H1 (cell line): ENCODE data around the gene SCAMP4. TPM values are rescaled to one million over a fixed set of nuclear protein-coding genes. Genes with fewer than 3 reads are reported as not detected.
A peak's percentile ranks its signal among the peaks of the same experiment; 100 is the strongest.

ENCODE experiments used
- CTCF ChIA-PET: fragments of 300-600 bp; sonication (Branson Sonifier 250); formaldehyde crosslinking; loops from one replicate; lab custom pipeline; 2021; ENCODE audit not compliant: partially characterized antibody; lab: Charles Lee
- POLR2A ChIA-PET: fragments of 300-600 bp; sonication (Branson Sonifier 250); formaldehyde crosslinking; loops from one replicate; lab custom pipeline; 2021; ENCODE audit warnings: inconsistent platforms; ENCODE audit not compliant: partially characterized antibody; lab: Charles Lee
- DNase-seq, 2 experiments: peaks; one replicate each; pipeline versions ENCODE4 v3.0.0 to v3.0.0-alpha.2; 2010 to 2022; ENCODE audit warnings: low spot score in 2 of 2, low read depth in 1 of 2, mixed read lengths in 1 of 2
- FAIRE-seq: peaks from 2 replicates; lab custom pipeline; 2011; peaks lifted over from hg19 to GRCh38; lab: Jason Lieb, UNC
- H2AFZ ChIP-seq: 2 replicates; pipeline ENCODE4 v1.8.1; 2012; ENCODE audit warnings: low read length, inconsistent platforms
- H2AK5ac ChIP-seq: 2 replicates; pipeline ENCODE4 v1.6.1; 2013; ENCODE audit warnings: low read depth, low read length
- H2BK120ac ChIP-seq: replicated peaks from 2 replicates; pipeline ENCODE3; 2013; ENCODE audit warnings: low read depth, low read length, inconsistent platforms
- H2BK12ac ChIP-seq: 2 replicates; pipeline ENCODE4 v1.6.1; 2013; ENCODE audit warnings: low read depth, low read length
- H2BK15ac ChIP-seq: 2 replicates; pipeline ENCODE4 v1.6.1; 2013; ENCODE audit warnings: low read length
- H2BK20ac ChIP-seq: 2 replicates; pipeline ENCODE4 v1.6.1; 2013; ENCODE audit warnings: low read length
- H2BK5ac ChIP-seq: 2 replicates; pipeline ENCODE4 v1.6.1; 2013; ENCODE audit warnings: low read depth, low read length
- H3K14ac ChIP-seq: 2 replicates; pipeline ENCODE4 v1.6.1; 2013; ENCODE audit warnings: inconsistent platforms; ENCODE audit not compliant: insufficient read length
- H3K18ac ChIP-seq: 2 replicates; pipeline ENCODE4 v1.6.1; 2013; ENCODE audit warnings: low read length; ENCODE audit errors: extremely low read depth
- H3K23ac ChIP-seq: 2 replicates; pipeline ENCODE4 v1.6.1; 2013; ENCODE audit warnings: inconsistent platforms; ENCODE audit not compliant: insufficient read length
- H3K23me2 ChIP-seq: 2 replicates; pipeline ENCODE4 v1.6.1; 2013; ENCODE audit warnings: low read depth, low read length
- H3K27ac ChIP-seq: 2 replicates; pipeline ENCODE4 v1.6.1; 2011; ENCODE audit warnings: low read depth, low read length, inconsistent platforms
- H3K27me3 ChIP-seq, 4 experiments: replicated peaks in 1 of 4; 1 replicate in 1 of 4; 2 replicates in 3 of 4; pipeline versions ENCODE4 v1.6.1 to v1.8.1; 2011 to 2013; ENCODE audit warnings: low read length in 3 of 4, mild to moderate bottlenecking in 3 of 4, inconsistent platforms in 2 of 4, mixed read lengths in 2 of 4, moderate library complexity in 1 of 4; ENCODE audit not compliant: control insufficient read depth in 3 of 4, insufficient read depth in 3 of 4; ENCODE audit errors: extremely low read depth in 1 of 4
- H3K36me3 ChIP-seq, 4 experiments: 2 replicates each; pipeline versions ENCODE4 v1.6.1 to v1.8.1; 2011 to 2013; ENCODE audit warnings: mild to moderate bottlenecking in 4 of 4, low read length in 3 of 4, moderate library complexity in 2 of 4, control low read depth in 1 of 4, inconsistent platforms in 1 of 4; ENCODE audit not compliant: insufficient read depth in 4 of 4, control insufficient read depth in 2 of 4
- H3K4ac ChIP-seq: replicated peaks from 2 replicates; pipeline ENCODE3; 2013; ENCODE audit warnings: low read length, low read depth, mixed read lengths, inconsistent platforms; ENCODE audit not compliant: insufficient read length
- H3K4me1 ChIP-seq, 4 experiments: replicated peaks in 1 of 4; 1 replicate in 1 of 4; 2 replicates in 3 of 4; pipeline versions ENCODE4 v1.6.1 to v1.8.1; 2011 to 2013; ENCODE audit warnings: low read length in 3 of 4, inconsistent platforms in 2 of 4, mixed read lengths in 1 of 4; ENCODE audit not compliant: insufficient read depth in 4 of 4, control insufficient read depth in 3 of 4
- H3K4me2 ChIP-seq, 2 experiments: 2 replicates each; pipeline versions ENCODE4 v1.6.1 to v1.8.1; 2011 to 2013; ENCODE audit warnings: low read depth in 2 of 2, low read length in 2 of 2, control low read depth in 1 of 2, inconsistent platforms in 1 of 2, mild to moderate bottlenecking in 1 of 2; ENCODE audit not compliant: insufficient read depth in 1 of 2
- H3K4me3 ChIP-seq, 4 experiments: fragments of 200-600, 300-600 bp in 1 of 4; sonication (generic), shearing (Covaris generic), sonication (Bioruptor Twin) in 1 of 4; 2 replicates each; pipeline versions ENCODE4 v1.5.1 to v1.8.1; 2011 to 2016; ENCODE audit warnings: low read length in 4 of 4, low read depth in 3 of 4, control low read depth in 2 of 4, inconsistent platforms in 2 of 4, mild to moderate bottlenecking in 2 of 4, mixed read lengths in 1 of 4, moderate library complexity in 1 of 4; ENCODE audit not compliant: insufficient read depth in 2 of 4; ENCODE audit errors: extremely low read depth in 1 of 4
- H3K56ac ChIP-seq: replicated peaks from 2 replicates; pipeline ENCODE3; 2013; ENCODE audit warnings: low read depth, mild to moderate bottlenecking, mixed read lengths, low read length, inconsistent platforms; ENCODE audit not compliant: insufficient read length
- H3K79me1 ChIP-seq: 2 replicates; pipeline ENCODE4 v1.6.1; 2013; ENCODE audit warnings: low read depth, low read length, control low read depth
- H3K79me2 ChIP-seq, 2 experiments: 2 replicates each; pipeline versions ENCODE4 v1.6.1 to v1.8.1; 2012 to 2013; ENCODE audit warnings: low read length in 2 of 2, mild to moderate bottlenecking in 2 of 2, inconsistent platforms in 1 of 2; ENCODE audit not compliant: insufficient read depth in 2 of 2, control insufficient read depth in 1 of 2
- H3K9ac ChIP-seq, 4 experiments: replicated peaks in 1 of 4; 1 replicate in 1 of 4; 2 replicates in 3 of 4; pipeline versions ENCODE4 v1.6.1 to v1.8.1; 2011 to 2013; ENCODE audit warnings: low read depth in 3 of 4, low read length in 3 of 4, control low read depth in 2 of 4, mild to moderate bottlenecking in 2 of 4, moderate library complexity in 2 of 4, inconsistent platforms in 1 of 4; ENCODE audit errors: extremely low read depth in 1 of 4
- H3K9me3 ChIP-seq, 2 experiments: 2 replicates each; pipeline versions ENCODE4 v1.6.1 to v1.8.1; 2012 to 2013; ENCODE audit warnings: mild to moderate bottlenecking in 2 of 2, moderate library complexity in 2 of 2, control low read depth in 1 of 2, inconsistent platforms in 1 of 2, low read depth in 1 of 2, low read length in 1 of 2, mixed read lengths in 1 of 2; ENCODE audit not compliant: insufficient read depth in 2 of 2
- H4K20me1 ChIP-seq, 2 experiments: replicated peaks in 1 of 2; 2 replicates each; pipeline versions ENCODE3 to v1.8.1; 2011 to 2013; ENCODE audit warnings: inconsistent platforms in 2 of 2, low read length in 2 of 2, mild to moderate bottlenecking in 1 of 2; ENCODE audit not compliant: insufficient read depth in 2 of 2, control insufficient read depth in 1 of 2
- H4K5ac ChIP-seq: 2 replicates; pipeline ENCODE4 v1.6.1; 2013; ENCODE audit warnings: low read length, low read depth, mixed read lengths, inconsistent platforms; ENCODE audit not compliant: insufficient read length
- H4K8ac ChIP-seq: 2 replicates; pipeline ENCODE4 v1.8.0; 2013; ENCODE audit warnings: mild to moderate bottlenecking, moderate library complexity, low read length, inconsistent platforms; ENCODE audit not compliant: insufficient read depth; ENCODE audit errors: extremely low read depth
- H4K91ac ChIP-seq: replicated peaks from 2 replicates; pipeline ENCODE3; 2013; ENCODE audit warnings: low read length, mixed read lengths, inconsistent platforms; ENCODE audit not compliant: insufficient read length
- KDM1A ChIP-seq: fragments of 200-600, 300-600 bp; sonication (generic); IDR thresholded peaks from 2 replicates; pipeline ENCODE4 v1.7.1; 2016; ENCODE audit warnings: mild to moderate bottlenecking, low read length, borderline replicate concordance
- SRF ChIP-seq: IDR thresholded peaks from 2 replicates; pipeline ENCODE4 v1.6.1; 2011; ENCODE audit warnings: mild to moderate bottlenecking, low read depth, low read length, moderate library complexity
- WGBS, 2 experiments: shearing (Covaris generic) in 1 of 2; methylation state at CpG; one replicate each; pipeline versions ENCODE4 v1.1.6 to v1.1.7; 2013 to 2015; ENCODE audit warnings: low lambda C conversion rate in 2 of 2, mixed read lengths in 2 of 2, inconsistent platforms in 1 of 2, low coverage in 1 of 2, missing lambda C conversion rate in 1 of 2; ENCODE audit not compliant: insufficient replicate concordance in 2 of 2, insufficient coverage in 1 of 2, insufficient read length in 1 of 2; ENCODE audit errors: extremely low coverage in 1 of 2, missing lambda C conversion rate in 1 of 2; 5-methylcytosine and 5-hydroxymethylcytosine counted together
- polyA plus RNA-seq, 7 experiments: library from polyadenylated mRNA; depleted of rRNA in 3 of 7; stranded (reverse) in 5 of 7; unstranded in 2 of 7; fragments of >200 nt in 5 of 7; fragments of 200-250 nt in 2 of 7; gene quantifications; 1 replicate in 5 of 7; 2 replicates in 1 of 7; 4 replicates in 1 of 7; pipeline versions ENCODE4 v1.2.1 to v1.2.3, GENCODE V29; 2011 to 2013; ENCODE audit warnings: missing spikeins in 2 of 7, mixed read lengths in 2 of 7
- total RNA-seq: library from RNA; stranded (reverse); fragmentation: NEBNext Ultra II Directional; extraction: Animal tissue kit (Norgen Biotek cat#: 25700); gene quantifications from 2 replicates; pipeline ENCODE4 v1.2.1, GENCODE V29; 2021
- TF ChIP-seq, protein P1 (sequence below): IDR thresholded peaks from 2 replicates; pipeline ENCODE4 v1.6.1; 2011; ENCODE audit warnings: low read length, improper control_type of control experiment

The SCAMP4 gene
- total and polyA plus RNA-seq, 2 of the 8 experiments (the other 6 are each of a cell fraction or from before 2014, with no cell fraction given): 17.1 to 61.4 TPM

DNA sequence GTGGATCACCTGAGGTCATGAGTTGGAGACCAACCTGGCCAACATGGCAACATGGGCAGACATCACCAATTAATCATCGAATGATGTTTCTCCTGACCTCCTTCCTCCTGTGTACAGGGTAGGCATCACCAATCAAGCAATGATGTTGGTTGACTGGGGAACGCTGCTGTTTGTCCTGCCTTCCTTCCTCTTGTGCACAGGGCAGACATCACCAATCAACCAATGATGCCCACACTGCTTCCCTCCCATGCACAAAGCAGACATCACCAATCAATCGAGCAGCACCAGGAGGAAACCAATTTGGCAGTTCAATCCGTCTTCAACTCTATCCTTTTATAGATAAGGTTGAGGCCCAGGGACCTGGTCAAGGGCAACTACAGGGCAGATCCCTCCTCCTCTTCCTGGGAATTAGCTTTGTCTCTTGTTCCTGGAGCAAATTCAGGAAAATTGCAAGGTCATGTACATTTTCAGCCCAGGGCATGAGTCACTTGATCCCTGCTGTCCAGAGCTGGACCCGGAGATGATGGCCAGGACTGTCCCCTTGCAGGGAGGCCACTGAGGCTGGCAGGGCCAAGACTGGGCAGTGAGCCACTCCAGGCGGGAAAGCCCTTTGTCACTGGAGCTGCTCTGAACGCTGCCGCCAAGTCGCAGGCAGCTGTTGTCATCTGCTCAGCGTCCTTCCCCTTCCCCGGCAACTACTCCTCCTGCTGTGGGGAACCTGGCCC lies 30.4 kb downstream of the SCAMP4 start:
- peak; percentile 34; the same call in 1 of the 2 replicates for TF ChIP-seq KDM1A
- TF ChIP-seq SRF: peak; percentile 37
- TF ChIP-seq, protein P1, sequence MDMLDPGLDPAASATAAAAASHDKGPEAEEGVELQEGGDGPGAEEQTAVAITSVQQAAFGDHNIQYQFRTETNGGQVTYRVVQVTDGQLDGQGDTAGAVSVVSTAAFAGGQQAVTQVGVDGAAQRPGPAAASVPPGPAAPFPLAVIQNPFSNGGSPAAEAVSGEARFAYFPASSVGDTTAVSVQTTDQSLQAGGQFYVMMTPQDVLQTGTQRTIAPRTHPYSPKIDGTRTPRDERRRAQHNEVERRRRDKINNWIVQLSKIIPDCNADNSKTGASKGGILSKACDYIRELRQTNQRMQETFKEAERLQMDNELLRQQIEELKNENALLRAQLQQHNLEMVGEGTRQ: no peak
- Histone ChIP-seq H2AK5ac (no peak overlapping the region), H3K23me2 (peaks cover 4% of the 10 kb centered on the region; the same call in 1 of the 2 replicates), H4K91ac (no peak overlapping the region), H3K4ac (no peak overlapping the region), H2AFZ (no peak overlapping the region), H2BK120ac (no peak overlapping the region), H2BK20ac (no peak overlapping the region), H3K14ac (no peak overlapping the region), H3K4me1 (peaks cover 0 to 8% (median 3%) of the 10 kb centered on the region in 4 experiments; a peak in 5 of 7 replicates), H3K36me3 (no peaks in the 10 kb centered on the region), H2BK5ac (no peak overlapping the region), H3K9me3 (peaks cover 3 to 9% of the 10 kb centered on the region in 2 experiments; a peak in 2 of 4 replicates), H3K9ac (no peak overlapping the region), H3K23ac (no peak overlapping the region), H3K79me1 (no peaks in the 10 kb centered on the region), H3K79me2 (no peaks in the 10 kb centered on the region), H2BK12ac (no peak overlapping the region), H4K8ac (no peak overlapping the region; the same call in 1 of the 2 replicates), H4K20me1 (no peaks in the 10 kb centered on the region), H3K4me2 (no peak overlapping the region), H3K4me3 (no peak overlapping the region), H4K5ac (no peak overlapping the region), H3K27me3 (no peaks in the 10 kb centered on the region), H3K56ac (no peak overlapping the region), H3K18ac (no peak overlapping the region), H3K27ac (no peak overlapping the region), H2BK15ac (no peak overlapping the region)
- POLR2A ChIA-PET: interaction anchor here (0.6 to 2.3 kb wide), 4 partner anchors 9 to 107 kb away, joined by 3 to 13 read pairs (median 3); partner anchors contain the start of genes ADAT3 and SCAMP4
- DNase-seq: no peak
- CTCF ChIA-PET: interaction anchor here (0.9 to 2.6 kb wide), 4 partner anchors 9 to 18 kb away, joined by 3 to 17 read pairs (median 3); no protein-coding TSS in a partner anchor
- WGBS, 2 experiments: 84% methylated on average over 6 of the region's 11 CpGs; no CpG with 5 or more reads in 1 of the 2 experiments
- no peak for FAIRE-seq
